Measurements from ENCODE around the gene TANC1.

TANC1 gene

DNA sequence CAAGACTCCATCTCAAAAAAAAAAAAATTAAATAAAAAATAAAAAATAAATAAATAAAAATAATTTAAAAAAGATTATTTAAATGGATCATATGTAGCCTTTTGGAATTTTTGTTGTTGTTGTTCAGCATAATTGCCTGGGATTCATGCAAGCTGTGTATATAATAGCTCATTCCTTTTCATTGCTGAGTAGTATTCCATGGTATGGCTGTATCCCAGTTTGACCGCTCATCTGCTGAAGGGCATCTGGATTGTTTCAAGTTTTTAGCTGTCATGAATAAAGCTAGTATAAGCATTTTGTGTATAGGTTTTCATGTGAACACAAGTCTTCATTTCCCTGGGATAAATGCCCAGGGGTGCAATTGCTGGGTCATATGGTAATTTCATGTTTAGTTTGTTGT is 6.4 kb upstream of the TANC1 start:
- no peak for DNase-seq (ENCODE audit: low read depth)

- no peak for DNase-seq (ENCODE audit: low read depth)
Observed at GRCh38 chr2:158963071-158963470, 5.4 kb upstream of the TANC1 start.

GRCh38 chr2:158965107-158965506 is 3.3 kb upstream of the TANC1 start:
- no peak for DNase-seq (ENCODE audit: low read depth)

GRCh38 chr2:158965641-158966040 is 2.8 kb upstream of the TANC1 start:
- DNase-seq (ENCODE audit: low read depth): no peak

GRCh38 chr2:158966312-158966711 is 2.1 kb upstream of the TANC1 start:
- no peak for DNase-seq (ENCODE audit: low read depth)

DNA sequence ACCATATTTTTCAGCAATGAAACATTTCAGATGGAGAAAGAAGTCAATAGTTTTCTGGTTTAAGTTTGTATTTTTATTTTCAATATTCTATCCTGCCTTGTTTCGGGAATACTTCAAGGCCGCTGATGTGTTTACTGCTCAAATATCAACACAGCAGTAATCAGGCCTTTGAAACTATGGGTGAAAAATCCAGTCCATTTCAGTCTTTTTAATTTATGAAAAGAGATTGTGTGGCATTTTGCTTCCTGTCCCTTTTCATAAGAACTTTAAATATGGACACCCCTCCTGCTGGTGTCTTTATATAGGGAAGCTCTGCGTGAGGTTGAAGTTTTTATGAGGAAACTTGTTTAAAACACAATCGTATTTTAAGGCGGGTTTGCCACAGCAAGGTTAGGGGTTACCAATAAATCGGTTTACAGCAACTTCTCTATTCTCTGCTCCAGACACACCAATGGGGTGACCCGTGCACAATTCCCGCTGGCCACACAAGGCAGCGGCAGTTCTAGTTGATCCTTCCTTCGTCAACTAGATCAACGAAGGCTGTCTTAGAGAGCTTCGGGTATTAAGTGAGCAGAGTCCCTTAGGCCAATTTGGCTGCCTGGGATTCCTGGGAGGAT is 1.2 kb upstream of the TANC1 start:
- peak; percentile 16 for DNase-seq (ENCODE audit: low read depth)

- peak; percentile 56 for DNase-seq (ENCODE audit: low read depth)
Observed at GRCh38 chr2:158967731-158968395, 577 bp upstream of the TANC1 start.

DNA sequence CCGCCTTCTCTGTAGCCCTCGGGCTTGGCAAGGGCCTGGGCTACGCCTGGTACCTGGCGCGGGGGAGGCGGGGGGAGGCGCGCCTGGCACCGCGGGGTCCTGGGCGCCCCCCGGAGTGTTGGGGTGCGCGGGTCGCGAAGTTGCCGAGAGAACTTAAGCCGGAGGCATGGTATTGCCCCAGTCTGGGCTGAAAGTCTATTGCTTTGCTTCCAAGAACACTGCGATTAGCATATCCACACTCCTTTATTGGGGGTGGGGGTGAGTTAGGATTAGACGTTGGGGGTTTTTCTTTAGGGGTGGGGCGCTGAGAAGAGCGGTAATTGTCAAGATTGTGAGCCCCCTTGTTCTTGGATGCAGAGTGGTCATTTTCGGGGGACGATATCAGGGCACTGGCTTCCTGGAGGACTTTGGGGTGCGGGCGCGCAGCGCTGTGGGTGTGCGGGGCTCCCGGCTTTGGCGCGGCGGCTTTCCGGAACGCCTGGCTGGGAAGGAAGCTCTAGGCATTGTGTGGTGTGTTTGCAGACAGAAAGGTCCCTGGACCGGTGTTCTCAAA is 798 bp downstream of the TANC1 start:
- peak; percentile 17 for DNase-seq (ENCODE audit: low read depth)

DNA sequence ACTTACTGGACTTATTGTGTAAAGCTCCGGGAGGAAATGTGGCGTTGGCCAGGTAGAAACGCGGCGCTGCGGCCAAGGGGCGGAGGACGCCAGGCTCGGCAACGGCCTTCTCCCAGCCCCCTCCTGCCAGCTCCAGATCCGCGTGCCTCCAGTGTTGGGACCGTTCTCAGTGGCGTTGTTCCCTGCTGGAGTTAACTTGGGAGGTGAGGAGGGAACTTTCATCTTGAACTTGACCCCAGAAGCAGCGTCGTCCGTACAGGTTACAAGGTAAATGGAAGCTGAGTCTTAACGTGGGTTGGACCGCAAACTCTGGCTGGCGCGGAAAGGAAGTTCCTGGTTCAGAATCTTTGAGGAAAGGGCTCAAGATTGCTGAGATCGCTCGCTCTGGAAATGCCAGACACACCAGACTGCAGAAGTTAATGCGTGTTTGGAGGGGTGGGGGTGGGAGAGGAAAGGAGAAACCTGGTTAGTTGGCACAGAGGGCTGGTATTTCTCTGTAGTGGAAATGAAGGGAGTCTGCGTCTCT is 1.3 kb downstream of the TANC1 start:
- DNase-seq (ENCODE audit: low read depth): peak; percentile 28

GRCh38 chr2:158970241-158970751 is 1.9 kb downstream of the TANC1 start:
- DNase-seq (ENCODE audit: low read depth): peak; percentile 25

DNA sequence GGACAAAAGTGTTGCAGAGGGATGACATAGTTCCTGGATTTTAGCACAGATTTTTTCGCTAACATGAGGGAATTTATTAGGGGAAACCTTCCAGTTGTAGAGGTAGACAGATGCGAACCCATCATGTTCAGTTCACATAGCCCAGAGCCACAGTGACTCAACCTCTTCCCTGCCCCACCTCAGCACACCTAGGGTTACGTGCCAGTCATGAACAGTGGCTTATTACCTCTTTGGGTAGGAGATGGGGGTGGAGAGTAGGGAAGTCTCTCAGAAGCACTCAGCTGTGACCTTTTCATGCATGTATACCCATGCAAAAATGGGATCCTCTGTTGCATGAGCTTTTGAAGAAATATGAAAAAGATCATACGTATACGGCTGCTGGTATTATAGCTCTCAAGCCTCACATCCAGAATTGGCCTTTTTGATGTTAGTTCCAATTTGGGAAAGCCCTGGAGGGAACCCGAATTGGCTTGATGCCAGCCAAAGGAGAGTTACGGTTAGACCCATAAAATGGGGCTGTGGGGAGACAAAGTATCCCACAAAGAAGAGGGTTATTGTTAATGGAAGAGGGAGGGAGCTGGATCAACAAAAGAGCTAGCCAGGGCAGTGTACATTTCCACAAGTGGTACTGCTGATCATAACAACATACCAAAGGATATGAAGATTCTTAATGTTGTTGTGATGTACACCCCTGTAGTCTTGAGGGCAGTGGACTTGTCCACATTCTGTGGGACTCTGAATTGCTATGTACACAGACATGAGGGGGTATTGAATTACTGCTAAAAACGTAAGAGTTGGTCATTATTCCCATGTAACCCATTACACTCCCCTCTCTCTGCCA is 4.9 kb downstream of the TANC1 start:
- DNase-seq (ENCODE audit: low read depth): peak; percentile 80

DNA sequence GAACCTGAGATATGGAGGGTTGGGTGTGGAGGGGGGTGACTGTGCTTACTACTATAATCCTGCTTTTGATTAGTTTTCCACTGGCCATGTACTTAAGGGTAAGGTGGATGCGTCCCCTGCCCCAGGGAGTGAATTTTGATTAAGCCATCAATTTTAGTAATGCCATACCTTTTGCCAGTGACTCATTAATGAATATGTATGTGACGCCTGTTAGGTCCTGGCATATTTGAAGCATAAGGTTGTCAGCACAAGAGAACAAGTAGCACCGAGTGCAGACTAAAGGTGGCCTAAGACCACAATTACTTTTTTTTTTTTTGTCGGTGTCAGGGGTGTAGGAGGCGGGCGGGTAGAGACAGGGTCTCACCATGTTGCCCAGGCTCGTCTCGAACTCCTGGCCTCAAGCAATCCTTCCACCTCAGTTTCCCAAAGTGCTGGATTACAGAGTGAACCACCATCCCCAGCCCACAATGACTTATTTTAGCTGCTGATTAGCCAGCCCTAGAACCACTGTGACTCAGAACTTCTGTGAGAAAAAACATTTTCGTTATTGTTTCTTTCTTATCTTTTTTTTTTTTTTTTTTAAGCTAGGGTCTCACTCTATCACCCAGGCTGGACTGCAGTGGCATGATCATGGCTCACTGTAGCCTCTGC is 7.0 kb downstream of the TANC1 start:
- DNase-seq (ENCODE audit: low read depth): peak; percentile 31

GRCh38 chr2:158979772-158980171 is 11.3 kb downstream of the TANC1 start:
- DNase-seq (ENCODE audit: low read depth): peak; percentile 55

DNA sequence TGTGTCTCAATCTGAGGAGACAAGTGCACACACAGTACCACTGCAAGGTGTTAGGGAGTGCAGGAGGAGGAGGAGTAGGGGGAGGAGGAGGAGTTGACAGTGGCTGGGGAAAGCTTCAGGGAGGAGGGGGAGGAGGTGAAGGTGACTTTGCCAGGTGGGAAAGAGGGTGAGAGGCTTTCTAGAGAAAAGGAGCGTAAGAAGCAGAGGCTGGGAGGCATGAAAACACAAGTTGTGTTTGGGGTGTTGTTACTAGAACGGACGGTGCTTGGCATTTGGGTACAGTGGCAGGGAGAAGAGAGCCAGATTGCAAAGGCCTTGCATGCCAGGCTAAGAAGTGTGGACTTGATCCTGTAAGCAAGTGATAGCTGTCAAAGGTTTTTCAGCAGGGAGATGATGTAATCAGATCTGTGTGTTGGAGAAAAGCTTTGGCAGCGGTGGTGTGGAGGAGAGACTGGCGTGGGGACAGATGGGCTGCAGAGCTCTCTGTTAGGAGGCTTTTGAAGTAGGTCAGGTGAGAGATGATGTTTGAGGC is 16.2 kb downstream of the TANC1 start:
- peak; percentile 43 for DNase-seq (ENCODE audit: low read depth)

GRCh38 chr2:158988501-158988900 is 20.1 kb downstream of the TANC1 start:
- no peak for DNase-seq (ENCODE audit: low read depth)

DNA sequence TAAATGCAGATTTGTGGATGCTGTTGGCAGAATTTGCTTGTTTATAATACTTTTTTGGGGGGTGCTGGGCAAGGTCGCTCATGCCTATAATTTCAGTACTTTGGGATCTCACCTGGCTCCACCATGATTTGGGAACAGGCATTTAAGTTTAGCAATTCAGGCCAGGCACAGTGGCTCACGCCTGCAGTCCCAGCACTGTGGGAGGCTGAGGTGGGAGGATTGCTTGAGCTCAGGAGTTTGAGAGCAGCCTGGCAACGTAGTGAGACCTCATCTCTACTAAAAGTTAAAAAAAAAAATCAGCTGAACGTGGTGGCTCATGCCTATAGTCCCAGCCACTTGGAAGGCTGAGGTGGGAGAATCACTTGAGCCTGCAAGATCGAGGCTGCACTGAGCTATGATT is 20.7 kb downstream of the TANC1 start:
- no peak for DNase-seq (ENCODE audit: low read depth)

GRCh38 chr2:158990397-158991214 is 22.2 kb downstream of the TANC1 start:
- peak; percentile 96 for DNase-seq (ENCODE audit: low read depth)

DNA sequence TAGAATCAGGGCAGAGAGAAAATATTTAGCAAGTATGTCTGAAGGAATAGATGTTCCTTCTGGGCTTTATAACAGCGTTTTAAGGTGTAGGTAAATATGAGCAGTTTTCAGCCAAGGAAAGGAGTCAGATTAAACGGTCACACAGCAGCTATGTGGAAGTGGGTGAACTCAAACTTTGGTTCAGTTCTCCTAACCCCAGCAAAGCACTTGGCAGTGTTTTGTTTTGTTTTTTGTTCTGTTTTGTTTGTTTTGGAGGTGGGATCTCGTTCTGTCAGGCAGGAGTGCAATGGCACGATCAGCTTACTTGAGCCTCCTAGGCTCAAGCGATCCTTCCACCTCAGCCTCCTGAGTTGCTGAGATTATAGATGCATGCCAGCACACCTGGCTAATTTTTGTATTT is 24.6 kb downstream of the TANC1 start:
- DNase-seq (ENCODE audit: low read depth): no peak

DNA sequence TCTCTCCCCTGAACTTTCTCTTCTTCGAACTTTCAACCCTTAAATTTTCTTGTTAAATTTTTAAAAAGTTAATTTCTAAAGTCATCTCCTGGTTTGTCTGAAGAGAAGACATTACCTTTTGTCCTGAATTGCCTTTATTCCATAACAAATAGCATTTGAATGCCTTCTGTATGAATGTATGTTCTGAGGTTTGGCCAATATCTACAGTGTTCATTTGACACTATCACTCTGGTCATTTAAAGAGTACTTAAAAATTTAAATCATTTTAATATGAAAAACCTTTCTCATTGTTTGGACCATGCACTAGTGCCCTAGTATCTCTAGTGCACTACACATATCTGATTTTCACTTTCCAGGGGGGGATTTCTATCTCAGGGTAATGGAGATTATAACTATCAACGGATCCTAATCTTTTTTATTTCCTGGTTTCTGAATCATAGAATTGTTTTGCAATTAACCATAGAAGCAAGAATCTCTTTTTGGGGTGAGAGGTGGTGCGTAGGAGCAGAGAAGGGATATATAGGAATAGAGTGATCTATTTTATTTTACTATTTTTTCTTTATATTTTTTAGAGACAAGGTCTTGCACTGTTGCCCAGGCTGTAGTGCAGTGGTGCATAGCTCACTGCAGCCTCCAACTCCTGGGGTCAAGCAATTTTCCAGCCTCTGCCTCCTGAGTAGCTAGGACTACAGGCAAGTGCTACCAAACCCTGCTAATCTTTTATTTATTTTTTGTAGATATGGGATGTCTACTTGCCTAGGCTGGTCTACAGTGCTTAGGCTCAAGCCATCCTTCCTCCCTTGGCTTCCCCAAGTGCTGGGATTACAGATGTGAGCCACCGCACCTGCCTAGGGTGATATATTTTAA is 25.5 kb downstream of the TANC1 start:
- peak; percentile 37 for DNase-seq (ENCODE audit: low read depth)
